WTC11 (cell line): ENCODE measurements around the gene LGALS9. TPM values are rescaled to one million over a fixed set of nuclear protein-coding genes. Genes with fewer than 3 reads are reported as not detected.

Experiments used
- ATAC-seq: fragments of 200-7000 bp; cut with Tn5 transposase; 2 replicates; pipeline ENCODE4 v1.10.0; 2021; ENCODE audit warnings: mild to moderate bottlenecking, moderate library complexity
- CTCF ChIA-PET: fragments of 300-600 bp; sonication (Branson Sonifier 250); formaldehyde crosslinking; loops from one replicate; lab custom pipeline; 2021; ENCODE audit warnings: antibody characterized with exemption; lab: Charles Lee
- POLR2A ChIA-PET: fragments of 350-600 bp; sonication (Branson Sonifier 250); formaldehyde crosslinking; loops from one replicate; lab custom pipeline; 2021; ENCODE audit warnings: antibody characterized with exemption; lab: Charles Lee
- DNase-seq: peaks from one replicate; pipeline ENCODE4 v3.0.0; 2021; ENCODE audit warnings: low spot score
- H3K27ac Mint-ChIP-seq: 2 replicates; pipeline ENCODE4 v1.8.0; 2021; ENCODE audit warnings: mixed read lengths
- H3K27me3 Mint-ChIP-seq: 2 replicates; pipeline ENCODE4 v1.8.0; 2021; ENCODE audit warnings: low read depth, mild to moderate bottlenecking, moderate library complexity, mixed read lengths
- H3K36me3 Mint-ChIP-seq: 2 replicates; pipeline ENCODE4 v1.8.0; 2021; ENCODE audit warnings: mixed read lengths
- H3K4me1 Mint-ChIP-seq: 2 replicates; pipeline ENCODE4 v1.8.0; 2022; ENCODE audit warnings: mixed read lengths
- H3K4me3 Mint-ChIP-seq: 2 replicates; pipeline ENCODE4 v1.8.0; 2021; ENCODE audit warnings: mild to moderate bottlenecking, moderate library complexity, mixed read lengths
- H3K9me3 Mint-ChIP-seq: 2 replicates; pipeline ENCODE4 v1.8.0; 2021; ENCODE audit warnings: mixed read lengths
- ETV6 ChIP-seq: sonication (generic); formaldehyde crosslinking; IDR thresholded peaks from 2 replicates; pipeline ENCODE4 v1.8.1; 2022; ENCODE audit warnings: mild to moderate bottlenecking, missing genetic modification reagents
- FOXP1 ChIP-seq: sonication (generic); formaldehyde crosslinking; IDR thresholded peaks from 2 replicates; pipeline ENCODE4 v1.8.0; 2022; ENCODE audit warnings: missing genetic modification reagents, mild to moderate bottlenecking, moderate library complexity, borderline replicate concordance
- HMGA2 ChIP-seq: fragments of 250-450 bp; sonication (Bioruptor Pico); IDR thresholded peaks from 2 replicates; pipeline ENCODE4 v1.4.0; 2021; ENCODE audit warnings: mild to moderate bottlenecking, moderate library complexity
- NFE2L1 ChIP-seq: sonication (generic); formaldehyde crosslinking; IDR thresholded peaks from 2 replicates; pipeline ENCODE4 v1.8.1; 2023; ENCODE audit warnings: missing genetic modification reagents
- NR3C1 ChIP-seq: sonication (generic); formaldehyde crosslinking; conservative IDR thresholded peaks from 2 replicates; pipeline ENCODE4 v1.8.1; 2023; ENCODE audit warnings: low read depth, mild to moderate bottlenecking, missing genetic modification reagents
- OVOL2 ChIP-seq: fragments of 250-450 bp; sonication (Bioruptor Pico); IDR thresholded peaks from 2 replicates; pipeline ENCODE4 v1.9.0; 2021; ENCODE audit warnings: mild to moderate bottlenecking, borderline replicate concordance
- PRRX2 ChIP-seq: fragments of 250-450 bp; sonication (Bioruptor Pico); IDR thresholded peaks from 2 replicates; pipeline ENCODE4 v1.8.0; 2021; ENCODE audit warnings: mild to moderate bottlenecking
- SMAD4 ChIP-seq: sonication (generic); formaldehyde crosslinking; IDR thresholded peaks from 2 replicates; pipeline ENCODE4 v1.8.0; 2022; ENCODE audit warnings: mild to moderate bottlenecking, missing genetic modification reagents
- SP1 ChIP-seq: sonication (generic); formaldehyde crosslinking; conservative IDR thresholded peaks from 2 replicates; pipeline ENCODE4 v1.8.1; 2022; ENCODE audit warnings: missing genetic modification reagents
- TCF7 ChIP-seq: sonication (generic); formaldehyde crosslinking; IDR thresholded peaks from 2 replicates; pipeline ENCODE4 v1.8.0; 2022; ENCODE audit warnings: mild to moderate bottlenecking, low read depth, missing genetic modification reagents, moderate library complexity
- TEAD1 ChIP-seq: sonication (generic); formaldehyde crosslinking; IDR thresholded peaks from 2 replicates; pipeline ENCODE4 v1.8.0; 2022; ENCODE audit warnings: mild to moderate bottlenecking, missing genetic modification reagents
- TP53 ChIP-seq: sonication (generic); formaldehyde crosslinking; IDR thresholded peaks from 2 replicates; pipeline ENCODE4 v1.8.1; 2023; ENCODE audit warnings: mild to moderate bottlenecking, missing genetic modification reagents
- ZNF138 ChIP-seq: sonication (generic); formaldehyde crosslinking; conservative IDR thresholded peaks from 2 replicates; pipeline ENCODE4 v1.8.1; 2022; ENCODE audit warnings: mild to moderate bottlenecking, moderate library complexity, missing genetic modification reagents
- ZNF232 ChIP-seq: sonication (generic); formaldehyde crosslinking; IDR thresholded peaks from 2 replicates; pipeline ENCODE4 v1.8.0; 2022; ENCODE audit warnings: mild to moderate bottlenecking, missing genetic modification reagents
- ZNF396 ChIP-seq: fragments of 250-450 bp; sonication (Bioruptor Pico); IDR thresholded peaks from 2 replicates; pipeline ENCODE4 v1.8.0; 2021; ENCODE audit warnings: mild to moderate bottlenecking, moderate library complexity, borderline replicate concordance
- total RNA-seq: library from RNA; stranded (reverse); gene quantifications from 3 replicates; pipeline ENCODE4 v1.2.3, GENCODE V29; 2021
- TF ChIP-seq, protein P1 (sequence below): fragments of 200-600 bp; IDR thresholded peaks from 2 replicates; pipeline ENCODE4 v1.8.0; 2022; ENCODE audit warnings: antibody characterized with exemption
- TF ChIP-seq, protein P2 (sequence below): sonication (generic); formaldehyde crosslinking; IDR thresholded peaks from 2 replicates; pipeline ENCODE4 v1.8.1; 2022; ENCODE audit warnings: missing genetic modification reagents, borderline replicate concordance
- TF ChIP-seq, protein P3 (sequence below): sonication (generic); formaldehyde crosslinking; IDR thresholded peaks from 2 replicates; pipeline ENCODE4 v1.8.0; 2022; ENCODE audit warnings: missing genetic modification reagents
- TF ChIP-seq, protein P4 (sequence below): sonication (generic); formaldehyde crosslinking; IDR thresholded peaks from 2 replicates; pipeline ENCODE4 v1.8.1; 2022; ENCODE audit warnings: low read depth, mild to moderate bottlenecking, moderate library complexity, missing genetic modification reagents, borderline replicate concordance
- TF ChIP-seq, protein P5 (sequence below): fragments of 250-450 bp; sonication (Bioruptor Pico); IDR thresholded peaks from 2 replicates; pipeline ENCODE4 v2.1.2; 2022; ENCODE audit warnings: mild to moderate bottlenecking, moderate library complexity
- TF ChIP-seq, protein P6 (sequence below): fragments of 250-450 bp; sonication (Bioruptor Pico); IDR thresholded peaks from 2 replicates; pipeline ENCODE4 v1.9.0; 2021; ENCODE audit warnings: mild to moderate bottlenecking
- TF ChIP-seq, protein P7 (sequence below): fragments of 250-450 bp; sonication (Bioruptor Pico); IDR thresholded peaks from 2 replicates; pipeline ENCODE4 v1.9.0; 2021; ENCODE audit warnings: mild to moderate bottlenecking

Gene LGALS9
- total RNA-seq, 1 experiment from 2014 or later, result 5.7 TPM

DNA sequence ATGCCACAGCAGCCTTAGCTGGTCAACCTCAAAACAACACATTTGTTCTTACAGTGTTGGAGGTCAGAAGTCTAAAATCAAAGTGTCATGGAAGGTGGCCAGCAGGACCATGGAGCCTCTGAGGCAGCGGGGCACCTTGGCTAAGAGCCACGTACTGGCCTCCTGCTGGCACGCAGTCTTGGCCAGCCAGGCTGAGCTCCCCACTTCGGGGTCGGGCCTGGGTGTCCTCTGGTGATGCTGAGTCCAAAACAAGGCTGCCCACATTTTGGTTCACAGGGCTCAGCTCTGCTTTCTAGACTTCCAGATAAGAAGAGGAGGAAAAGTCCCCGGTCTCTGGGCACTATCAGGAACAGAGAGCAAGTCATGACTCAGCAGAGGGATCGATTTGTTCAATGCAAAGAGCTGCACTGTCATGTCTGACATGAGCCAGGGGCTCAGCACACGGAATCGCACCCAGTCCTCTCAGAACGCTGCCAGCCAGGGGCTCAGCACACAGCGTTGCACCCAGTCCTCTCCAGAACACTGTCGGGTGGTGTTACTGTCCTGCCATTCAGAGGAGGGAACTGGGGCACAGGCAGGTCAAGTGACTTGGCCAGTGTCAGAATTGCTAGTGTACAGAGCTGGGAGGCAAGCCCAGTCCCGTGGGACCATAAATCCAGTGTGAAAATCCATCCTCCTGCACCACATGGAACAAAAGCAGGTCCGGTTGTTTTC is 2.5 kb downstream of the LGALS9 start:
- ATAC-seq, result no peak
- H3K27me3 Mint-ChIP-seq, result no peaks in the 10 kb centered on the region
- CTCF ChIA-PET, result interaction anchor here (0.5 to 2.3 kb wide), 4 partner anchors 21 to 397 kb away, joined by 3 to 12 read pairs (median 6); no protein-coding TSS in a partner anchor
- no peak for DNase-seq
- 0 out of 2 replicates have a peak, but pooled peaks cover 3% of the 10 kb centered on the region for H3K4me1 Mint-ChIP-seq
- H3K4me3 Mint-ChIP-seq, result no peak overlapping the region
- H3K27ac Mint-ChIP-seq, result no peak overlapping the region
- H3K9me3 Mint-ChIP-seq, result no peaks in the 10 kb centered on the region
- TF ChIP-seq, protein P1, sequence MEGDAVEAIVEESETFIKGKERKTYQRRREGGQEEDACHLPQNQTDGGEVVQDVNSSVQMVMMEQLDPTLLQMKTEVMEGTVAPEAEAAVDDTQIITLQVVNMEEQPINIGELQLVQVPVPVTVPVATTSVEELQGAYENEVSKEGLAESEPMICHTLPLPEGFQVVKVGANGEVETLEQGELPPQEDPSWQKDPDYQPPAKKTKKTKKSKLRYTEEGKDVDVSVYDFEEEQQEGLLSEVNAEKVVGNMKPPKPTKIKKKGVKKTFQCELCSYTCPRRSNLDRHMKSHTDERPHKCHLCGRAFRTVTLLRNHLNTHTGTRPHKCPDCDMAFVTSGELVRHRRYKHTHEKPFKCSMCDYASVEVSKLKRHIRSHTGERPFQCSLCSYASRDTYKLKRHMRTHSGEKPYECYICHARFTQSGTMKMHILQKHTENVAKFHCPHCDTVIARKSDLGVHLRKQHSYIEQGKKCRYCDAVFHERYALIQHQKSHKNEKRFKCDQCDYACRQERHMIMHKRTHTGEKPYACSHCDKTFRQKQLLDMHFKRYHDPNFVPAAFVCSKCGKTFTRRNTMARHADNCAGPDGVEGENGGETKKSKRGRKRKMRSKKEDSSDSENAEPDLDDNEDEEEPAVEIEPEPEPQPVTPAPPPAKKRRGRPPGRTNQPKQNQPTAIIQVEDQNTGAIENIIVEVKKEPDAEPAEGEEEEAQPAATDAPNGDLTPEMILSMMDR, result no peak
- TF ChIP-seq TEAD1 (no peak), FOXP1 (no peak), NR3C1 (CRISPR knock-in tag) (no peak), HMGA2 (CRISPR knock-in tag) (no peak), OVOL2 (CRISPR knock-in tag) (no peak), PRRX2 (no peak), TCF7 (CRISPR knock-in tag) (no peak), NFE2L1 (CRISPR knock-in tag) (no peak), SMAD4 (CRISPR knock-in tag) (no peak), SP1 (CRISPR knock-in tag) (no peak)
- TF ChIP-seq, protein P2, sequence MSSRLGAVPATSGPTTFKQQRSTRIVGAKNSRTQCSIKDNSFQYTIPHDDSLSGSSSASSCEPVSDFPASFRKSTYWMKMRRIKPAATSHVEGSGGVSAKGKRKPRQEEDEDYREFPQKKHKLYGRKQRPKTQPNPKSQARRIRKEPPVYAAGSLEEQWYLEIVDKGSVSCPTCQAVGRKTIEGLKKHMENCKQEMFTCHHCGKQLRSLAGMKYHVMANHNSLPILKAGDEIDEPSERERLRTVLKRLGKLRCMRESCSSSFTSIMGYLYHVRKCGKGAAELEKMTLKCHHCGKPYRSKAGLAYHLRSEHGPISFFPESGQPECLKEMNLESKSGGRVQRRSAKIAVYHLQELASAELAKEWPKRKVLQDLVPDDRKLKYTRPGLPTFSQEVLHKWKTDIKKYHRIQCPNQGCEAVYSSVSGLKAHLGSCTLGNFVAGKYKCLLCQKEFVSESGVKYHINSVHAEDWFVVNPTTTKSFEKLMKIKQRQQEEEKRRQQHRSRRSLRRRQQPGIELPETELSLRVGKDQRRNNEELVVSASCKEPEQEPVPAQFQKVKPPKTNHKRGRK, result no peak
- TF ChIP-seq, protein P3, sequence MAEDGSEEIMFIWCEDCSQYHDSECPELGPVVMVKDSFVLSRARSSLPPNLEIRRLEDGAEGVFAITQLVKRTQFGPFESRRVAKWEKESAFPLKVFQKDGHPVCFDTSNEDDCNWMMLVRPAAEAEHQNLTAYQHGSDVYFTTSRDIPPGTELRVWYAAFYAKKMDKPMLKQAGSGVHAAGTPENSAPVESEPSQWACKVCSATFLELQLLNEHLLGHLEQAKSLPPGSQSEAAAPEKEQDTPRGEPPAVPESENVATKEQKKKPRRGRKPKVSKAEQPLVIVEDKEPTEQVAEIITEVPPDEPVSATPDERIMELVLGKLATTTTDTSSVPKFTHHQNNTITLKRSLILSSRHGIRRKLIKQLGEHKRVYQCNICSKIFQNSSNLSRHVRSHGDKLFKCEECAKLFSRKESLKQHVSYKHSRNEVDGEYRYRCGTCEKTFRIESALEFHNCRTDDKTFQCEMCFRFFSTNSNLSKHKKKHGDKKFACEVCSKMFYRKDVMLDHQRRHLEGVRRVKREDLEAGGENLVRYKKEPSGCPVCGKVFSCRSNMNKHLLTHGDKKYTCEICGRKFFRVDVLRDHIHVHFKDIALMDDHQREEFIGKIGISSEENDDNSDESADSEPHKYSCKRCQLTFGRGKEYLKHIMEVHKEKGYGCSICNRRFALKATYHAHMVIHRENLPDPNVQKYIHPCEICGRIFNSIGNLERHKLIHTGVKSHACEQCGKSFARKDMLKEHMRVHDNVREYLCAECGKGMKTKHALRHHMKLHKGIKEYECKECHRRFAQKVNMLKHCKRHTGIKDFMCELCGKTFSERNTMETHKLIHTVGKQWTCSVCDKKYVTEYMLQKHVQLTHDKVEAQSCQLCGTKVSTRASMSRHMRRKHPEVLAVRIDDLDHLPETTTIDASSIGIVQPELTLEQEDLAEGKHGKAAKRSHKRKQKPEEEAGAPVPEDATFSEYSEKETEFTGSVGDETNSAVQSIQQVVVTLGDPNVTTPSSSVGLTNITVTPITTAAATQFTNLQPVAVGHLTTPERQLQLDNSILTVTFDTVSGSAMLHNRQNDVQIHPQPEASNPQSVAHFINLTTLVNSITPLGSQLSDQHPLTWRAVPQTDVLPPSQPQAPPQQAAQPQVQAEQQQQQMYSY, result no peak
- TF ChIP-seq, protein P4, sequence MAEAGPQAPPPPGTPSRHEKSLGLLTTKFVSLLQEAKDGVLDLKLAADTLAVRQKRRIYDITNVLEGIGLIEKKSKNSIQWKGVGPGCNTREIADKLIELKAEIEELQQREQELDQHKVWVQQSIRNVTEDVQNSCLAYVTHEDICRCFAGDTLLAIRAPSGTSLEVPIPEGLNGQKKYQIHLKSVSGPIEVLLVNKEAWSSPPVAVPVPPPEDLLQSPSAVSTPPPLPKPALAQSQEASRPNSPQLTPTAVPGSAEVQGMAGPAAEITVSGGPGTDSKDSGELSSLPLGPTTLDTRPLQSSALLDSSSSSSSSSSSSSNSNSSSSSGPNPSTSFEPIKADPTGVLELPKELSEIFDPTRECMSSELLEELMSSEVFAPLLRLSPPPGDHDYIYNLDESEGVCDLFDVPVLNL (CRISPR knock-in tag), result no peak
- POLR2A ChIA-PET, result no interaction called here
- H3K36me3 Mint-ChIP-seq, result no peaks in the 10 kb centered on the region

DNA sequence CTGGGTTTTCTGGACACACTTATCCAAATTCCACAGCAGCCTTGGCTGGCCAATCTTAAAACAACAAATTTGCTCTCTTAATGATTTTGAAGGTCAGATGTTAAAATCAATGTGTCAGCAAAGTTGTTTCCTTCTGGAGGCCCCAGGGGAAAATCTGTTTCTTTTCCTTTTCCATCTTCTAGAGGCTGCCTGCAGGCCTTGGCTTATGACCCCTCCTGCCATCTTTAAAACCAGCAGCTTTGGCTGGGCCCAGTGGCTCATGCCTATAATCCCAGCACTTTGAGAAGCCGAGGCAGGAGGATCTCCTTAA is 3.0 kb downstream of the LGALS9 start:
- Mint-ChIP-seq H3K4me3 (no peak overlapping the region), H3K27me3 (no peaks in the 10 kb centered on the region), H3K4me1 (0 out of 2 replicates have a peak, but pooled peaks cover 3% of the 10 kb centered on the region), H3K27ac (no peak overlapping the region), H3K9me3 (no peaks in the 10 kb centered on the region), H3K36me3 (no peaks in the 10 kb centered on the region)
- no peak for DNase-seq
- POLR2A ChIA-PET, result no interaction called here
- ATAC-seq, result no peak
- CTCF ChIA-PET, result interaction anchor here (0.5 to 0.8 kb wide), 2 partner anchors 21 to 151 kb away, joined by 3 read pairs; no protein-coding TSS in a partner anchor
- TF ChIP-seq ZNF396 (CRISPR knock-in tag), result no peak
- TF ChIP-seq, protein P5, sequence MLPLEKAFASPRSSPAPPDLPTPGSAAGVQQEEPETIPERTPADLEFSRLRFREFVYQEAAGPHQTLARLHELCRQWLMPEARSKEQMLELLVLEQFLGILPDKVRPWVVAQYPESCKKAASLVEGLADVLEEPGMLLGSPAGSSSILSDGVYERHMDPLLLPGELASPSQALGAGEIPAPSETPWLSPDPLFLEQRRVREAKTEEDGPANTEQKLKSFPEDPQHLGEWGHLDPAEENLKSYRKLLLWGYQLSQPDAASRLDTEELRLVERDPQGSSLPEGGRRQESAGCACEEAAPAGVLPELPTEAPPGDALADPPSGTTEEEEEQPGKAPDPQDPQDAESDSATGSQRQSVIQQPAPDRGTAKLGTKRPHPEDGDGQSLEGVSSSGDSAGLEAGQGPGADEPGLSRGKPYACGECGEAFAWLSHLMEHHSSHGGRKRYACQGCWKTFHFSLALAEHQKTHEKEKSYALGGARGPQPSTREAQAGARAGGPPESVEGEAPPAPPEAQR, result no peak
- no peak for TF ChIP-seq ZNF232 (CRISPR knock-in tag)
- TF ChIP-seq NR3C1 (CRISPR knock-in tag), result no peak
- TF ChIP-seq, protein P6, sequence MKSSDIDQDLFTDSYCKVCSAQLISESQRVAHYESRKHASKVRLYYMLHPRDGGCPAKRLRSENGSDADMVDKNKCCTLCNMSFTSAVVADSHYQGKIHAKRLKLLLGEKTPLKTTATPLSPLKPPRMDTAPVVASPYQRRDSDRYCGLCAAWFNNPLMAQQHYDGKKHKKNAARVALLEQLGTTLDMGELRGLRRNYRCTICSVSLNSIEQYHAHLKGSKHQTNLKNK (CRISPR knock-in tag), result no peak
- no peak for TF ChIP-seq ZNF138 (CRISPR knock-in tag)
- TF ChIP-seq TP53 (CRISPR knock-in tag), result no peak
- no peak for TF ChIP-seq ETV6 (CRISPR knock-in tag)
- TF ChIP-seq, protein P7, sequence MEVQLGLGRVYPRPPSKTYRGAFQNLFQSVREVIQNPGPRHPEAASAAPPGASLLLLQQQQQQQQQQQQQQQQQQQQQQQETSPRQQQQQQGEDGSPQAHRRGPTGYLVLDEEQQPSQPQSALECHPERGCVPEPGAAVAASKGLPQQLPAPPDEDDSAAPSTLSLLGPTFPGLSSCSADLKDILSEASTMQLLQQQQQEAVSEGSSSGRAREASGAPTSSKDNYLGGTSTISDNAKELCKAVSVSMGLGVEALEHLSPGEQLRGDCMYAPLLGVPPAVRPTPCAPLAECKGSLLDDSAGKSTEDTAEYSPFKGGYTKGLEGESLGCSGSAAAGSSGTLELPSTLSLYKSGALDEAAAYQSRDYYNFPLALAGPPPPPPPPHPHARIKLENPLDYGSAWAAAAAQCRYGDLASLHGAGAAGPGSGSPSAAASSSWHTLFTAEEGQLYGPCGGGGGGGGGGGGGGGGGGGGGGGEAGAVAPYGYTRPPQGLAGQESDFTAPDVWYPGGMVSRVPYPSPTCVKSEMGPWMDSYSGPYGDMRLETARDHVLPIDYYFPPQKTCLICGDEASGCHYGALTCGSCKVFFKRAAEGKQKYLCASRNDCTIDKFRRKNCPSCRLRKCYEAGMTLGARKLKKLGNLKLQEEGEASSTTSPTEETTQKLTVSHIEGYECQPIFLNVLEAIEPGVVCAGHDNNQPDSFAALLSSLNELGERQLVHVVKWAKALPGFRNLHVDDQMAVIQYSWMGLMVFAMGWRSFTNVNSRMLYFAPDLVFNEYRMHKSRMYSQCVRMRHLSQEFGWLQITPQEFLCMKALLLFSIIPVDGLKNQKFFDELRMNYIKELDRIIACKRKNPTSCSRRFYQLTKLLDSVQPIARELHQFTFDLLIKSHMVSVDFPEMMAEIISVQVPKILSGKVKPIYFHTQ (CRISPR knock-in tag), result no peak
